ENCODE results near the gene C15orf39.

GRCh38 chr15:75200765-75201615 lies 692 bp upstream of the C15orf39 start:
- TF ChIP-seq POLR2A (IDR thresholded peaks at IDR 0.05) (peak in 1 of 2 donors; percentile 29), POLR2AphosphoS5 (IDR thresholded peaks at IDR 0.05) (no peak), EP300 (IDR thresholded peaks at IDR 0.05) (no peak)
- TF ChIP-seq, protein P1, sequence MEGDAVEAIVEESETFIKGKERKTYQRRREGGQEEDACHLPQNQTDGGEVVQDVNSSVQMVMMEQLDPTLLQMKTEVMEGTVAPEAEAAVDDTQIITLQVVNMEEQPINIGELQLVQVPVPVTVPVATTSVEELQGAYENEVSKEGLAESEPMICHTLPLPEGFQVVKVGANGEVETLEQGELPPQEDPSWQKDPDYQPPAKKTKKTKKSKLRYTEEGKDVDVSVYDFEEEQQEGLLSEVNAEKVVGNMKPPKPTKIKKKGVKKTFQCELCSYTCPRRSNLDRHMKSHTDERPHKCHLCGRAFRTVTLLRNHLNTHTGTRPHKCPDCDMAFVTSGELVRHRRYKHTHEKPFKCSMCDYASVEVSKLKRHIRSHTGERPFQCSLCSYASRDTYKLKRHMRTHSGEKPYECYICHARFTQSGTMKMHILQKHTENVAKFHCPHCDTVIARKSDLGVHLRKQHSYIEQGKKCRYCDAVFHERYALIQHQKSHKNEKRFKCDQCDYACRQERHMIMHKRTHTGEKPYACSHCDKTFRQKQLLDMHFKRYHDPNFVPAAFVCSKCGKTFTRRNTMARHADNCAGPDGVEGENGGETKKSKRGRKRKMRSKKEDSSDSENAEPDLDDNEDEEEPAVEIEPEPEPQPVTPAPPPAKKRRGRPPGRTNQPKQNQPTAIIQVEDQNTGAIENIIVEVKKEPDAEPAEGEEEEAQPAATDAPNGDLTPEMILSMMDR (IDR thresholded peaks at IDR 0.05) = no peak
